Endothelial cell of umbilical vein (primary cell): ENCODE results near the gene CNTLN. TPM values are rescaled to one million over a fixed set of nuclear protein-coding genes. Genes with fewer than 3 reads are reported as not detected.

Source experiments
- BruUV-seq: library from RNA; stranded (reverse); fragments of 400-500 nt; replicated peaks from 2 replicates; lab custom pipeline; 2021; lab: Mats Ljungman, UMichigan
- CTCF ChIA-PET: fragments of 300-600, 350-600 bp; sonication (Branson Sonifier 250); formaldehyde crosslinking; loops from one replicate; lab custom pipeline; 2021; ENCODE audit warnings: antibody characterized with exemption, inconsistent platforms; lab: Charles Lee
- POLR2A ChIA-PET: fragments of 300-600, 350-600 bp; sonication (Branson Sonifier 250); formaldehyde crosslinking; loops from one replicate; lab custom pipeline; 2021; ENCODE audit warnings: antibody characterized with exemption, inconsistent platforms; lab: Charles Lee
- DNase-seq: peaks from one replicate; pipeline ENCODE4 v3.0.0-alpha.2; 2011; ENCODE audit warnings: low read depth, low spot score
- FAIRE-seq: peaks from 2 replicates; lab custom pipeline; 2011; peaks lifted over from hg19 to GRCh38; lab: Jason Lieb, UNC
- H2AFZ ChIP-seq: 2 replicates; pipeline ENCODE4 v1.6.0; 2012; ENCODE audit warnings: low read depth, low read length, control low read depth, inconsistent platforms
- H3K27ac ChIP-seq: 2 replicates; pipeline ENCODE4 v1.5.1; 2011; ENCODE audit warnings: low read depth, mild to moderate bottlenecking, control low read depth, low read length, moderate library complexity; ENCODE audit not compliant: insufficient read depth
- H3K27me3 ChIP-seq, 2 experiments: 2 replicates each; pipeline versions ENCODE4 v1.6.0 to v1.6.1; 2011; ENCODE audit warnings: low read length in 2 of 2, mixed read lengths in 1 of 2; ENCODE audit not compliant: control insufficient read depth in 2 of 2, insufficient read depth in 2 of 2
- H3K36me3 ChIP-seq, 2 experiments: 2 replicates in 1 of 2; 3 replicates in 1 of 2; pipeline ENCODE4 v1.5.1; 2011; ENCODE audit warnings: low read length in 2 of 2, mild to moderate bottlenecking in 1 of 2, moderate library complexity in 1 of 2; ENCODE audit not compliant: control insufficient read depth in 2 of 2, insufficient read depth in 2 of 2; ENCODE audit errors: extremely low read depth in 1 of 2
- H3K4me1 ChIP-seq: 3 replicates; pipeline ENCODE4 v1.5.1; 2011; ENCODE audit warnings: mild to moderate bottlenecking, low read length; ENCODE audit not compliant: control insufficient read depth, insufficient read depth; ENCODE audit errors: extremely low read depth
- H3K4me2 ChIP-seq: 2 replicates; pipeline ENCODE4 v1.6.1; 2011; ENCODE audit warnings: low read length, control low read depth, mixed read lengths; ENCODE audit not compliant: insufficient read depth
- H3K4me3 ChIP-seq, 3 experiments: fragments of 200-600 bp in 1 of 3; sonication (generic), shearing (Covaris generic) in 1 of 3; replicated peaks in 1 of 3; 2 replicates each; pipeline ENCODE4 v1.5.1; 2011 to 2016; ENCODE audit warnings: control low read depth in 3 of 3, low read length in 3 of 3, mild to moderate bottlenecking in 2 of 3, inconsistent platforms in 1 of 3, low read depth in 1 of 3, moderate library complexity in 1 of 3; ENCODE audit not compliant: insufficient read depth in 1 of 3
- H3K79me2 ChIP-seq: 2 replicates; pipeline ENCODE4 v1.6.0; 2012; ENCODE audit warnings: low read length, inconsistent platforms; ENCODE audit not compliant: control insufficient read depth, insufficient read depth
- H3K9ac ChIP-seq: replicated peaks from 2 replicates; pipeline ENCODE3; 2011; ENCODE audit warnings: low read length, control low read depth; ENCODE audit not compliant: insufficient read depth; ENCODE audit errors: extremely low read depth
- H3K9me1 ChIP-seq: replicated peaks from 3 replicates; pipeline ENCODE4 v1.6.0; 2011; ENCODE audit warnings: mild to moderate bottlenecking, low read length; ENCODE audit not compliant: control insufficient read depth, insufficient read depth; ENCODE audit errors: extremely low read depth
- H3K9me3 ChIP-seq: replicated peaks from 2 replicates; pipeline ENCODE4 v1.5.1; 2012; ENCODE audit warnings: low read length, inconsistent platforms; ENCODE audit not compliant: control insufficient read depth, insufficient read depth
- H4K20me1 ChIP-seq: replicated peaks from 2 replicates; pipeline ENCODE3; 2011; ENCODE audit warnings: mild to moderate bottlenecking, low read length; ENCODE audit not compliant: control insufficient read depth, insufficient read depth; ENCODE audit errors: extremely low read depth
- CTCF ChIP-seq, 2 donors: IDR thresholded peaks; 1 replicate in 1 of 2; 2 replicates in 1 of 2; pipeline ENCODE4 v1.5.1; 2011; ENCODE audit warnings: low read length in 2 of 2, mild to moderate bottlenecking in 2 of 2, moderate library complexity in 2 of 2, control low read depth in 1 of 2, inconsistent platforms in 1 of 2, low read depth in 1 of 2; ENCODE audit not compliant: insufficient read depth in 1 of 2; ENCODE audit errors: extremely low read depth in 1 of 2
- EZH2 ChIP-seq: IDR thresholded peaks from 2 replicates; pipeline ENCODE4 v1.6.1; 2012; ENCODE audit warnings: borderline replicate concordance, low read depth, mild to moderate bottlenecking, moderate library complexity, low read length, inconsistent platforms; ENCODE audit not compliant: severe bottlenecking
- FOS ChIP-seq: IDR thresholded peaks from 2 replicates; pipeline ENCODE4 v1.6.1; 2011; ENCODE audit warnings: mild to moderate bottlenecking, low read length, moderate library complexity, borderline replicate concordance; ENCODE audit not compliant: insufficient read depth
- GATA2 ChIP-seq: IDR thresholded peaks from 2 replicates; pipeline ENCODE4 v1.7.0; 2011; ENCODE audit warnings: low read depth, mild to moderate bottlenecking, moderate library complexity, mixed read lengths, low read length; ENCODE audit not compliant: insufficient read length, insufficient read depth
- JUN ChIP-seq: IDR thresholded peaks from 2 replicates; pipeline ENCODE4 v1.6.1; 2011; ENCODE audit warnings: borderline replicate concordance, low read depth; ENCODE audit not compliant: insufficient read length, insufficient read depth
- MYC ChIP-seq: IDR thresholded peaks from one replicate; pipeline ENCODE4 v1.6.1; 2011; ENCODE audit warnings: mild to moderate bottlenecking, low read depth, low read length
- POLR2A ChIP-seq: IDR thresholded peaks from 2 replicates; pipeline ENCODE4 v1.6.1; 2012; ENCODE audit warnings: low read depth, mild to moderate bottlenecking, control low read depth, low read length
- POLR2AphosphoS5 ChIP-seq: IDR thresholded peaks from 2 replicates; pipeline ENCODE4 v1.6.1; 2012; ENCODE audit warnings: low read depth, mild to moderate bottlenecking, control low read depth, low read length, moderate library complexity; ENCODE audit not compliant: insufficient read depth
- dilution Hi-C: fragments of 300-500 bp; cut with MboI; formaldehyde crosslinking; loops from one replicate; pipeline ENCODE4 v1.15.0; 2019; ENCODE audit warnings: low sequenced_read_pairs; ENCODE audit not compliant: extremely low pct_ligation_motif_present
- intact Hi-C: fragments of 100-400 bp; cut with micrococcal nuclease; formaldehyde crosslinking; loops from one replicate; pipeline ENCODE4 v1.10.0; 2022
- polyA plus RNA-seq, 4 experiments: library from polyadenylated mRNA; depleted of rRNA in 3 of 4; stranded (reverse) in 3 of 4; unstranded in 1 of 4; fragments of >200 nt; gene quantifications; 2 replicates each; pipeline versions ENCODE4 v1.2.1 to v1.2.3, GENCODE V29; 2011 to 2012; ENCODE audit warnings: missing spikeins in 1 of 4
- total RNA-seq: library from RNA; stranded (reverse); gene quantifications from 2 replicates; pipeline ENCODE4 v1.2.3, GENCODE V29; 2021
- TF ChIP-seq, protein P1 (sequence below): IDR thresholded peaks from 2 replicates; pipeline ENCODE4 v1.6.1; 2011; ENCODE audit not compliant: insufficient read depth, insufficient read length

CNTLN gene
- total and polyA plus RNA-seq, 2 donors (not counting 3 experiments of a cell fraction or from before 2014, with no cell fraction given): 3.5 to 15.8 TPM

DNA sequence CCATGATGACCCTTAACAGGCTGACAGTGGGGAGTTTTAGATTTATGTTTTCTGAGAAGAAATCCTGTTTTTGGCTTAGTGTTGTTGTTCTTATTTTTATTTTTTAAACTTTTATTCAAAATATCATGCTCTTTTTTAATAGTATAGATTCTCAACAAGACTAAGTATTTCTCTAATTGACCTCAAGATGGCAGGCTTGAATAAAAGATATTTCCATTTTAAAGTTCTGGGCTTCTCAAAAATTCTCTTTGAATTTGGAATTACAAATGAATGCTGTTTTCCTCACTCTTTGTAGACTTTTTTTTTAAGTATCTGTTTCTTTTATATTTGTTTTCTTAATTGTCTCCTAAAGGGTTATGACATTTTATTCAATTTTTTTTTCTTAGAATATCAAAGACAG, 394.0 kb downstream of the CNTLN start:
- CTCF ChIA-PET: interaction anchor here (1.0 to 1.5 kb wide), 3 partner anchors 282 to 684 kb away, joined by 3 to 8 read pairs (median 5); no protein-coding TSS in a partner anchor
- Histone ChIP-seq H3K4me1 (no peaks in the 10 kb centered on the region), H3K9me1 (no peaks in the 10 kb centered on the region), H4K20me1 (no peaks in the 10 kb centered on the region), H3K36me3 (no peaks in the 10 kb centered on the region), H3K9ac (no peak overlapping the region), H3K27me3 (no peaks in the 10 kb centered on the region), H2AFZ (no peak overlapping the region), H3K4me2 (no peak overlapping the region), H3K4me3 (no peak overlapping the region), H3K79me2 (no peaks in the 10 kb centered on the region), H3K9me3 (no peaks in the 10 kb centered on the region), H3K27ac (no peak overlapping the region)
- BruUV-seq: no TSS peak
- no peak for TF ChIP-seq MYC
- no peak for TF ChIP-seq POLR2AphosphoS5
- TF ChIP-seq, protein P1, sequence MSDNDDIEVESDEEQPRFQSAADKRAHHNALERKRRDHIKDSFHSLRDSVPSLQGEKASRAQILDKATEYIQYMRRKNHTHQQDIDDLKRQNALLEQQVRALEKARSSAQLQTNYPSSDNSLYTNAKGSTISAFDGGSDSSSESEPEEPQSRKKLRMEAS: no peak
- TF ChIP-seq GATA2: no peak
- no peak for TF ChIP-seq JUN
- TF ChIP-seq CTCF (IDR thresholded peaks at IDR 0.05; ENCODE audit: extremely low read depth in 1 of 2, insufficient read depth in 1 of 2, low read depth in 1 of 2, low read length in 2 of 2): no peak
- no peak for TF ChIP-seq EZH2
- no peak for TF ChIP-seq FOS
- TF ChIP-seq POLR2A: no peak
- dilution Hi-C loops: no loop called here
- intact Hi-C loops: loop anchor here (1.0 to 5.0 kb wide), 2 partner anchors 273 to 1498 kb away; no protein-coding TSS in a partner anchor
- DNase-seq: no peak
- POLR2A ChIA-PET: no interaction called here
- no peak for FAIRE-seq
